Smooth muscle cell (in vitro differentiated cells): ENCODE results near the gene ENAH. TPM values are rescaled to one million over a fixed set of nuclear protein-coding genes. Genes with fewer than 3 reads are reported as not detected.

Source experiments
- DNase-seq: peaks from one replicate; lab custom pipeline; 2025; ENCODE audit not compliant: unreplicated experiment; lab: John Stamatoyannopoulos, UW
- H2AFZ ChIP-seq: fragments of 200-600 bp; sonication (generic); 2 replicates; pipeline ENCODE4 v1.6.0; 2016; ENCODE audit warnings: antibody characterized with exemption, low read depth, mild to moderate bottlenecking
- H3F3A ChIP-seq: fragments of 200-600 bp; sonication (generic); 2 replicates; pipeline ENCODE4 v1.6.0; 2017; ENCODE audit warnings: antibody characterized with exemption, low read depth
- H3K27ac ChIP-seq: fragments of 200-600 bp; sonication (generic); 2 replicates; pipeline ENCODE4 v1.5.1; 2016; ENCODE audit warnings: low read depth, mild to moderate bottlenecking
- H3K27me3 ChIP-seq: fragments of 200-600 bp; sonication (generic); 2 replicates; pipeline ENCODE4 v1.6.1; 2016; ENCODE audit warnings: low read depth, mild to moderate bottlenecking
- H3K36me3 ChIP-seq: fragments of 200-600 bp; sonication (generic); 2 replicates; pipeline ENCODE4 v1.5.1; 2016; ENCODE audit warnings: low read depth
- H3K4me1 ChIP-seq: fragments of 200-600 bp; sonication (generic); 2 replicates; pipeline ENCODE4 v1.5.1; 2016; ENCODE audit warnings: low read depth
- H3K4me2 ChIP-seq: fragments of 200-600 bp; sonication (generic); 2 replicates; pipeline ENCODE4 v1.6.0; 2016; ENCODE audit warnings: mild to moderate bottlenecking
- H3K4me3 ChIP-seq: fragments of 200-600 bp; sonication (generic); 2 replicates; pipeline ENCODE4 v1.5.1; 2016; ENCODE audit warnings: mild to moderate bottlenecking
- H3K79me2 ChIP-seq: fragments of 200-600 bp; sonication (generic); 2 replicates; pipeline ENCODE4 v1.6.0; 2016; ENCODE audit warnings: low read depth, mild to moderate bottlenecking
- H3K9ac ChIP-seq: fragments of 200-600 bp; sonication (generic); 2 replicates; pipeline ENCODE4 v1.6.0; 2016; ENCODE audit warnings: low read depth
- H3K9me3 ChIP-seq: fragments of 200-600 bp; sonication (generic); replicated peaks from 2 replicates; pipeline ENCODE4 v1.5.1; 2016; ENCODE audit warnings: low read depth
- H4K20me1 ChIP-seq: fragments of 200-600 bp; sonication (generic); 2 replicates; pipeline ENCODE4 v1.6.0; 2016; ENCODE audit warnings: low read depth
- CTCF ChIP-seq: fragments of 200-600 bp; sonication (generic); IDR thresholded peaks from 2 replicates; pipeline ENCODE4 v1.5.1; 2017; ENCODE audit warnings: borderline replicate concordance, mild to moderate bottlenecking, antibody characterized with exemption; ENCODE audit not compliant: insufficient read depth, poor library complexity, severe bottlenecking
- WGBS: methylation state at CpG from one replicate; pipeline ENCODE4 v1.1.7; 2016; ENCODE audit warnings: low lambda C conversion rate; 5-methylcytosine and 5-hydroxymethylcytosine counted together
- polyA plus RNA-seq: library from polyadenylated mRNA; unstranded; fragments of >200 nt; fragmentation: Nextera tagmentation; extraction: Ambion mirVana; gene quantifications from 2 replicates; pipeline ENCODE4 v1.2.1, GENCODE V29; 2016
- total RNA-seq: library from RNA; depleted of rRNA; stranded (reverse); fragments of >200 nt; gene quantifications from 2 replicates; pipeline ENCODE4 v1.2.3, GENCODE V29; 2014

Gene ENAH
- total and polyA plus RNA-seq, 2 experiments from 2014 or later, result 39.3 to 147 TPM

GRCh38 chr1:225476538-225476988, 176.4 kb downstream of the ENAH start:
- Histone ChIP-seq H3K36me3 (no peaks in the 10 kb centered on the region), H3K9me3 (no peaks in the 10 kb centered on the region), H3K27me3 (no peaks in the 10 kb centered on the region), H4K20me1 (no peaks in the 10 kb centered on the region), H3K79me2 (no peaks in the 10 kb centered on the region), H3F3A (no peaks in the 10 kb centered on the region), H3K4me3 (no peak overlapping the region), H3K9ac (no peak overlapping the region), H3K4me2 (no peak overlapping the region), H2AFZ (no peak overlapping the region), H3K4me1 (no peaks in the 10 kb centered on the region), H3K27ac (no peak overlapping the region)
- DNase-seq, result no peak
- WGBS, result 38% methylated on average over 5 of the region's 5 CpGs
- TF ChIP-seq CTCF, result no peak

DNA sequence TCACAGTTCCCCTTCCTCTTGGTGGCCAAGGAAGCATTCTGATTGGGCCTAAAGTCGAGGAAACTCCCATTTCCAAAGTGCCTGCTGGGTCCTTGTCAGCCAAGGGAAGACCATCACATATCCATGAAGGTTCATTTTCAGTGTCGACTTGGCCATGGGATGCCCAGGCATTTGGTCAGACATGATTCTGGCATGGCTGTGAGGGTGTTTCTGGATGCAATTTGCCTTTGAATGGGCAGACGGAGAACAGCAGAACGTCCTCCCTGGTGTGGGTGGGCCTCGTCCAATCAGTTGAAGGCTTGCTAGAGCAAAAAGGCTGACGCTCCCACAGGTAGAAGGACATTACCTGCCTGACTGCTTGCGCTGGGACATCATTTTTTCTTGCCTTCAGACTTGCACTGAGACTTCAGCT, 176.8 kb downstream of the ENAH start:
- no peaks in the 10 kb centered on the region for H3K79me2 ChIP-seq
- TF ChIP-seq CTCF, result no peak
- no peaks in the 10 kb centered on the region for H3K36me3 ChIP-seq
- no peaks in the 10 kb centered on the region for H3K27me3 ChIP-seq
- H2AFZ ChIP-seq, result no peak overlapping the region
- H3K4me3 ChIP-seq, result no peak overlapping the region
- no peaks in the 10 kb centered on the region for H4K20me1 ChIP-seq
- WGBS, result 92% methylated on average over 7 of the region's 7 CpGs
- DNase-seq, result no peak
- H3F3A ChIP-seq, result no peaks in the 10 kb centered on the region
- no peak overlapping the region for H3K4me2 ChIP-seq
- H3K4me1 ChIP-seq, result no peaks in the 10 kb centered on the region
- H3K9ac ChIP-seq, result no peak overlapping the region
- no peaks in the 10 kb centered on the region for H3K9me3 ChIP-seq
- H3K27ac ChIP-seq, result no peak overlapping the region

DNA sequence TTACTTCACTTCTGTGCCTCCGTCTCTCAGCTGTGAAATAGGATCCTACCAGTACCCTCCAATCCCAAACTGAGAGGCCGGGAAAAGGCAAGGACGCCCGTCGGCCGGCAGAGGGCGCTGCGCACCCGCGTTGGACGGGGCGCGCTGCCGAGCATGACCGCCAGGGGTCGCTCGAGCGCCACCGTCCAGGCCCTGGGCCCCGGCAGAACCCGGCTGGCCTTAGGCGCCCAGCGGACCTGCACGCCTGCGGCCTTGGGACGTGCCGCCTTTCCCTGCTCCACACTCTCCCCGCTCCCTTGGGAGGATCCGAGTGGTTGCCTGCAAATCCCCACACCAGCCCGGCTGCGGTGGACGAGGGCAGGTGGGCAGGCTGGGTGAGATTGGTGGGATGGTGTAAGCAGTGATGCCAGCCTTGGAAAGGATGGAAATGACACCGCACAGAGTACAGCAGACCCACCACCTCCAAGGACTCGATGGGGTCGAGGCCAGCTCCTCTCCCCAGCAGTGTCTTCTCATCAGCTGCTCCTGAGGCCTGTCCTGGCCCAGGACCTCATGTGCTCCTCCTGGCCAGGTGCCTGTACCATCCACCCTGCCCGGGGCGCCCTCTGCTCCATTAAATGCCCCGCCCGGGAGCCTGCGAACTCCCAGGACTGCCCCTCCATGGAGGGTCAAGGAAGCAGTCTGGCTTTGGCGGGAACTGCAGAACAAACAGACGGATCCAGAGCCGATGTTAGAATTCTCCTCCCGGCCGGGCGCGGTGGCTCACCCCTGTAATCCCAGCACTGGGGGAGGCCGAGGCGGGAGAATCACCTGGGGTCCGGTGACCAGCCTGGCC, 177.7 kb downstream of the ENAH start:
- peak; percentile 100 for TF ChIP-seq CTCF
- H3K4me2 ChIP-seq, result peak overlapping the region; percentile 76
- no peaks in the 10 kb centered on the region for H4K20me1 ChIP-seq
- no peak overlapping the region for H3K27ac ChIP-seq
- no peak overlapping the region for H2AFZ ChIP-seq
- H3K4me3 ChIP-seq, result no peak overlapping the region
- DNase-seq, result peak; percentile 58
- H3F3A ChIP-seq, result no peaks in the 10 kb centered on the region
- H3K9me3 ChIP-seq, result no peaks in the 10 kb centered on the region
- no peaks in the 10 kb centered on the region for H3K79me2 ChIP-seq
- no peak overlapping the region for H3K9ac ChIP-seq
- WGBS, result 32% methylated on average over 50 of the region's 50 CpGs
- no peaks in the 10 kb centered on the region for H3K36me3 ChIP-seq
- H3K27me3 ChIP-seq, result no peaks in the 10 kb centered on the region
- H3K4me1 ChIP-seq, result no peaks in the 10 kb centered on the region
